ENCODE results near the gene GRID1.
A peak's percentile ranks its signal among the peaks of the same experiment; 100 is the strongest.

GRID1 gene

GRCh38 chr10:86018735-86019058, 347.9 kb downstream of the GRID1 start:
- no peak for DNase-seq

- DNase-seq = no peak
These were observed 348.5 kb downstream of the GRID1 start for GRCh38 chr10:86017841-86018734.

- DNase-seq = no peak
These were observed 353.0 kb downstream of the GRID1 start for GRCh38 chr10:86013568-86013967.

- no peak for DNase-seq
These were observed 359.4 kb downstream of the GRID1 start for GRCh38 chr10:86007171-86007570.

- DNase-seq = no peak
These were observed 362.3 kb downstream of the GRID1 start for GRCh38 chr10:86004337-86004736.

GRCh38 chr10:86003201-86003621, 363.4 kb downstream of the GRID1 start:
- DNase-seq = no peak

- no peak for DNase-seq
These were observed 365.1 kb downstream of the GRID1 start for GRCh38 chr10:86001521-86001920.

GRCh38 chr10:85997544-85997943, 369.1 kb downstream of the GRID1 start:
- DNase-seq = no peak

- peak; percentile 42 for DNase-seq
These were observed 370.8 kb downstream of the GRID1 start for GRCh38 chr10:85995791-85996190.

GRCh38 chr10:85993840-85994507, 372.6 kb downstream of the GRID1 start:
- DNase-seq = no peak

- no peak for DNase-seq
These were observed 373.5 kb downstream of the GRID1 start for GRCh38 chr10:85993140-85993539.

- no peak for DNase-seq
These were observed 374.3 kb downstream of the GRID1 start for GRCh38 chr10:85992324-85992723.

GRCh38 chr10:85986777-85987176, 379.8 kb downstream of the GRID1 start:
- DNase-seq = no peak

GRCh38 chr10:85983051-85983450, 383.5 kb downstream of the GRID1 start:
- DNase-seq = no peak

- no peak for DNase-seq
These were observed 387.0 kb downstream of the GRID1 start for GRCh38 chr10:85979598-85979997.

GRCh38 chr10:85978566-85979358, 387.8 kb downstream of the GRID1 start:
- no peak for DNase-seq

GRCh38 chr10:85977642-85978041, 389.0 kb downstream of the GRID1 start:
- DNase-seq = no peak

- no peak for DNase-seq
These were observed 390.3 kb downstream of the GRID1 start for GRCh38 chr10:85976267-85976793.

GRCh38 chr10:85971494-85971893, 395.1 kb downstream of the GRID1 start:
- no peak for DNase-seq

GRCh38 chr10:85967594-85967993, 399.0 kb downstream of the GRID1 start:
- DNase-seq = no peak

GRCh38 chr10:85961479-85962067, 405.0 kb downstream of the GRID1 start:
- no peak for DNase-seq

GRCh38 chr10:85961073-85961472, 405.5 kb downstream of the GRID1 start:
- no peak for DNase-seq

GRCh38 chr10:85959239-85959638, 407.4 kb downstream of the GRID1 start:
- no peak for DNase-seq

Data from retina (tissue), 1 donor.